ENCODE results near the gene PTPRN2. TPM values are rescaled to one million over a fixed set of nuclear protein-coding genes. Genes with fewer than 3 reads are reported as not detected.

PTPRN2 gene
- total and polyA plus RNA-seq, 2 of the 8 experiments (the other 6 are each of a cell fraction or from before 2014, with no cell fraction given) = 2.6 to 4.5 TPM

DNA sequence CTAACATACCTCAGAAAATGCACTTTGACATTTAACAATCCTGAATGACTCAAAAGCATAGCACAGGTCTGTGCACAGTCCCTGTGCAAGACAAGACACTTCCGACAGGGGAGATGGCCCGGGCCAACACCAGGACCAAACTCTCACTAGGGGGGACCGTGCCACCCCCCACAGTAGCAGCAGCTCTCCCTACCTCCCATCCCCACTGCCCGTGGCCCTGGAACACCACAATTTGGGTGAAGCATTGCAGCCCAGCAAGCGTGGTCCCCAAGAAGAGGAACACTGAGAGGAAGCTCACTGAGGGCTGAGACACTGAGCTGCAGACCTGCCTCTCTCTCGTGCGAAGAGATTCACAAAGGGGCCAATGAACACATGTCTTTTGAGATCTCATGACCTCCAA lies 26.0 kb downstream of the PTPRN2 start:
- no peaks in the 10 kb centered on the region for H3K27me3 ChIP-seq (replicated peaks in 1 of 4; ENCODE audit: control insufficient read depth in 3 of 4, extremely low read depth in 1 of 4, insufficient read depth in 3 of 4, low read length in 3 of 4)
- H3K56ac ChIP-seq (replicated peaks; ENCODE audit: insufficient read length, low read depth, low read length) = no peak overlapping the region
- H3K27ac ChIP-seq (ENCODE audit: low read depth, low read length) = no peak overlapping the region
- H4K5ac ChIP-seq (ENCODE audit: insufficient read length, low read depth, low read length) = no peak overlapping the region
- no peak overlapping the region for H2BK20ac ChIP-seq (ENCODE audit: low read length)
- no peak overlapping the region for H3K4me3 ChIP-seq (ENCODE audit: extremely low read depth in 1 of 4, insufficient read depth in 2 of 4, low read depth in 3 of 4, low read length in 4 of 4)
- H2AFZ ChIP-seq (ENCODE audit: low read length) = no peak overlapping the region
- FAIRE-seq (no peak), DNase-seq (ENCODE audit: low read depth in 1 of 2, low spot score in 2 of 2) (no peak)
- H2BK120ac ChIP-seq (replicated peaks; ENCODE audit: low read depth, low read length) = no peak overlapping the region
- H3K79me1 ChIP-seq (ENCODE audit: low read depth, low read length) = no peaks in the 10 kb centered on the region
- no peak overlapping the region for H3K18ac ChIP-seq (ENCODE audit: extremely low read depth, low read length)
- H3K79me2 ChIP-seq (ENCODE audit: control insufficient read depth in 1 of 2, insufficient read depth in 2 of 2, low read length in 2 of 2) = no peaks in the 10 kb centered on the region
- peaks cover 0 to 7% (median 6%) of the 10 kb centered on the region in 4 experiments; a peak in 4 of 7 replicates for H3K4me1 ChIP-seq (replicated peaks in 1 of 4; ENCODE audit: control insufficient read depth in 3 of 4, insufficient read depth in 4 of 4, low read length in 3 of 4)
- H3K4ac ChIP-seq (replicated peaks; ENCODE audit: insufficient read length, low read depth, low read length) = no peak overlapping the region
- H2BK12ac ChIP-seq (ENCODE audit: low read depth, low read length) = peak overlapping the region; percentile 69; the same call in 1 of the 2 replicates
- peaks cover 0 to 7% of the 10 kb centered on the region in 2 experiments; a peak in 1 of 4 replicates for H3K9me3 ChIP-seq (ENCODE audit: insufficient read depth in 2 of 2, low read depth in 1 of 2, low read length in 1 of 2)
- H4K8ac ChIP-seq (ENCODE audit: extremely low read depth, insufficient read depth, low read length) = no peak overlapping the region
- WGBS, 2 experiments (ENCODE audit: extremely low coverage in 1 of 2, insufficient coverage in 1 of 2, insufficient read length in 1 of 2, insufficient replicate concordance in 2 of 2, low coverage in 1 of 2, low lambda C conversion rate in 2 of 2, missing lambda C conversion rate in 1 of 2) = 90% methylated on average over 7 of the region's 7 CpGs; no CpG with 5 or more reads in 1 of the 2 experiments
- no peak overlapping the region for H3K9ac ChIP-seq (replicated peaks in 1 of 4; ENCODE audit: extremely low read depth in 1 of 4, low read depth in 3 of 4, low read length in 3 of 4)
- H3K14ac ChIP-seq (ENCODE audit: insufficient read length) = no peak overlapping the region
- H2AK5ac ChIP-seq (ENCODE audit: low read depth, low read length) = no peak overlapping the region
- H4K91ac ChIP-seq (replicated peaks; ENCODE audit: insufficient read length, low read length) = no peak overlapping the region
- no peaks in the 10 kb centered on the region for H3K23me2 ChIP-seq (ENCODE audit: low read depth, low read length)
- ChIA-PET CTCF (ENCODE audit: partially characterized antibody) (interaction anchor here (1.0 to 1.2 kb wide), 2 partner anchors 12 to 118 kb away, joined by 3 to 4 read pairs; no protein-coding TSS in a partner anchor), POLR2A (ENCODE audit: partially characterized antibody) (no interaction called here)
- H3K36me3 ChIP-seq (ENCODE audit: control insufficient read depth in 2 of 4, insufficient read depth in 4 of 4, low read length in 3 of 4) = no peaks in the 10 kb centered on the region
- H4K20me1 ChIP-seq (replicated peaks in 1 of 2; ENCODE audit: control insufficient read depth in 1 of 2, insufficient read depth in 2 of 2, low read length in 2 of 2) = no peaks in the 10 kb centered on the region
- no peak overlapping the region for H3K4me2 ChIP-seq (ENCODE audit: insufficient read depth in 1 of 2, low read depth in 2 of 2, low read length in 2 of 2)
- no peak overlapping the region for H3K23ac ChIP-seq (ENCODE audit: insufficient read length)
- 0 out of 2 replicates have a peak overlapping the region, but pooled peaks have one; percentile 26 for H2BK5ac ChIP-seq (ENCODE audit: low read depth, low read length)
- no peak overlapping the region for H2BK15ac ChIP-seq (ENCODE audit: low read length)
- no peak for TF ChIP-seq RXRA (IDR thresholded peaks at IDR 0.05; ENCODE audit: insufficient read depth, low read depth, low read length)

Measured in H1 (cell line).